Ishikawa (cell line): ENCODE measurements around the gene SMIM35.

Experiments used
- CEBPB ChIP-seq: IDR thresholded peaks from 2 replicates; pipeline ENCODE4 v1.6.1; 2012
- CREB1 ChIP-seq: IDR thresholded peaks from 2 replicates; pipeline ENCODE4 v1.6.1; 2012; ENCODE audit warnings: low read depth
- EGR1 ChIP-seq: IDR thresholded peaks from 2 replicates; pipeline ENCODE4 v1.6.1; 2012
- EP300 ChIP-seq: IDR thresholded peaks from 2 replicates; pipeline ENCODE4 v1.6.1; 2012; ENCODE audit warnings: borderline replicate concordance
- FOXM1 ChIP-seq: IDR thresholded peaks from 2 replicates; pipeline ENCODE4 v1.6.1; 2012; ENCODE audit warnings: low read depth, borderline replicate concordance
- NFIC ChIP-seq: IDR thresholded peaks from 2 replicates; pipeline ENCODE4 v1.6.1; 2012
- RAD21 ChIP-seq: IDR thresholded peaks from 2 replicates; pipeline ENCODE4 v1.6.1; 2012; ENCODE audit warnings: low read depth
- TCF12 ChIP-seq: IDR thresholded peaks from 2 replicates; pipeline ENCODE4 v1.6.1; 2012; ENCODE audit warnings: low read depth
- TF ChIP-seq, protein P1 (sequence below): IDR thresholded peaks from 2 replicates; pipeline ENCODE4 v1.6.1; 2012; ENCODE audit warnings: low read depth, mild to moderate bottlenecking
- TF ChIP-seq, protein P2 (sequence below): IDR thresholded peaks from 2 replicates; pipeline ENCODE4 v1.6.1; 2012
- TF ChIP-seq, protein P3 (sequence below): IDR thresholded peaks from 2 replicates; pipeline ENCODE4 v1.6.1; 2012

DNA sequence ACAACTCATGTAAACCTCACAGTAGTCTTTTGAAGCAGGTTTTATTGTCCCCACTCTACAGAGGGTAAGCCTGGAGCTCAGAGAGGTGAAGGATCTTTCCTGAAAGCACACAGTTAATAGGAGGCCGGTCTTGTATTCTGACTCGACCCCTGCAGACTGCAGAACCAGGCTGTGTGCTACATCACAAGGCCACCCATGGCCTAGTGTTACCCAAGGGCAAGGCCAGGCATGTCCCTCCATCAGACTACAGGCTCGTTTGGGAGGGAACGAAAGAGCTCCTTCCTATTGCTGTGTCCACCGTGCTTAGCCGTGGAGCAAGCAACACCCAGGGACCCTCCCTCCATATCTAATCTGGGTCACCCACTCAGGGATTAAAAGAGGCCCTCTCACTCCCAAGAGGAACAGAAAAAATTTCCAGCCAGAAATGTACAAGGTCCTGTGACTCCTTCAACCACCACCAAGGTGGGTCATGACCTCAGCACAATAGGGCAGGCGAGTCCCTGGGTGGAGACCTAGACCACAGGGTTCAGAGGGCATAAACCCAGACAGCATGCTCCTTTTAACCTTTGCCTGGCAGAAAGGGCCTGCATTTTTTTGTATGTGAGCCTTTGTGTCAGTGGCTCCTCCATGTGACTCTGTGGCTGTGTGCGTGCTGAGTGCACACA, 6.3 kb upstream of the SMIM35 start:
- TF ChIP-seq TCF12 (no peak), EP300 (no peak), CEBPB (no peak), RAD21 (no peak), FOXM1 (no peak), NFIC (no peak), CREB1 (no peak), EGR1 (no peak)
- TF ChIP-seq, protein P1, sequence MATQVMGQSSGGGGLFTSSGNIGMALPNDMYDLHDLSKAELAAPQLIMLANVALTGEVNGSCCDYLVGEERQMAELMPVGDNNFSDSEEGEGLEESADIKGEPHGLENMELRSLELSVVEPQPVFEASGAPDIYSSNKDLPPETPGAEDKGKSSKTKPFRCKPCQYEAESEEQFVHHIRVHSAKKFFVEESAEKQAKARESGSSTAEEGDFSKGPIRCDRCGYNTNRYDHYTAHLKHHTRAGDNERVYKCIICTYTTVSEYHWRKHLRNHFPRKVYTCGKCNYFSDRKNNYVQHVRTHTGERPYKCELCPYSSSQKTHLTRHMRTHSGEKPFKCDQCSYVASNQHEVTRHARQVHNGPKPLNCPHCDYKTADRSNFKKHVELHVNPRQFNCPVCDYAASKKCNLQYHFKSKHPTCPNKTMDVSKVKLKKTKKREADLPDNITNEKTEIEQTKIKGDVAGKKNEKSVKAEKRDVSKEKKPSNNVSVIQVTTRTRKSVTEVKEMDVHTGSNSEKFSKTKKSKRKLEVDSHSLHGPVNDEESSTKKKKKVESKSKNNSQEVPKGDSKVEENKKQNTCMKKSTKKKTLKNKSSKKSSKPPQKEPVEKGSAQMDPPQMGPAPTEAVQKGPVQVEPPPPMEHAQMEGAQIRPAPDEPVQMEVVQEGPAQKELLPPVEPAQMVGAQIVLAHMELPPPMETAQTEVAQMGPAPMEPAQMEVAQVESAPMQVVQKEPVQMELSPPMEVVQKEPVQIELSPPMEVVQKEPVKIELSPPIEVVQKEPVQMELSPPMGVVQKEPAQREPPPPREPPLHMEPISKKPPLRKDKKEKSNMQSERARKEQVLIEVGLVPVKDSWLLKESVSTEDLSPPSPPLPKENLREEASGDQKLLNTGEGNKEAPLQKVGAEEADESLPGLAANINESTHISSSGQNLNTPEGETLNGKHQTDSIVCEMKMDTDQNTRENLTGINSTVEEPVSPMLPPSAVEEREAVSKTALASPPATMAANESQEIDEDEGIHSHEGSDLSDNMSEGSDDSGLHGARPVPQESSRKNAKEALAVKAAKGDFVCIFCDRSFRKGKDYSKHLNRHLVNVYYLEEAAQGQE: no peak
- TF ChIP-seq, protein P2, sequence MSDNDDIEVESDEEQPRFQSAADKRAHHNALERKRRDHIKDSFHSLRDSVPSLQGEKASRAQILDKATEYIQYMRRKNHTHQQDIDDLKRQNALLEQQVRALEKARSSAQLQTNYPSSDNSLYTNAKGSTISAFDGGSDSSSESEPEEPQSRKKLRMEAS: no peak
- TF ChIP-seq, protein P3, sequence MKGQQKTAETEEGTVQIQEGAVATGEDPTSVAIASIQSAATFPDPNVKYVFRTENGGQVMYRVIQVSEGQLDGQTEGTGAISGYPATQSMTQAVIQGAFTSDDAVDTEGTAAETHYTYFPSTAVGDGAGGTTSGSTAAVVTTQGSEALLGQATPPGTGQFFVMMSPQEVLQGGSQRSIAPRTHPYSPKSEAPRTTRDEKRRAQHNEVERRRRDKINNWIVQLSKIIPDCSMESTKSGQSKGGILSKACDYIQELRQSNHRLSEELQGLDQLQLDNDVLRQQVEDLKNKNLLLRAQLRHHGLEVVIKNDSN: no peak
